Trophoblast cell (in vitro differentiated cells and primary cell): ENCODE measurements around the gene AJAP1.

Experiments used
- DNase-seq, 2 donors: peaks; one replicate each; pipeline ENCODE4 v3.0.0-alpha.2; 2016
- H2AFZ ChIP-seq: 2 replicates; pipeline ENCODE4 v1.6.1; 2013; ENCODE audit warnings: low read length, moderate library complexity, mild to moderate bottlenecking; ENCODE audit not compliant: insufficient read depth, poor library complexity
- H2AK5ac ChIP-seq: 2 replicates; pipeline ENCODE4 v1.6.1; 2013; ENCODE audit warnings: mild to moderate bottlenecking, low read length
- H2BK120ac ChIP-seq: 2 replicates; pipeline ENCODE4 v1.6.1; 2013; ENCODE audit warnings: low read length, mild to moderate bottlenecking, moderate library complexity; ENCODE audit not compliant: insufficient read depth, poor library complexity
- H2BK12ac ChIP-seq: 2 replicates; pipeline ENCODE4 v1.6.1; 2013; ENCODE audit warnings: mild to moderate bottlenecking, low read length, moderate library complexity
- H2BK5ac ChIP-seq: 2 replicates; pipeline ENCODE4 v1.6.1; 2013; ENCODE audit warnings: low read length, low read depth, moderate library complexity, mild to moderate bottlenecking; ENCODE audit not compliant: poor library complexity
- H3K14ac ChIP-seq: 2 replicates; pipeline ENCODE4 v1.6.1; 2013; ENCODE audit warnings: mild to moderate bottlenecking, low read length
- H3K18ac ChIP-seq: 2 replicates; pipeline ENCODE4 v1.6.1; 2013; ENCODE audit warnings: mild to moderate bottlenecking, low read length
- H3K23ac ChIP-seq: 2 replicates; pipeline ENCODE4 v1.6.1; 2013; ENCODE audit warnings: low read length
- H3K27ac ChIP-seq: 2 replicates; pipeline ENCODE4 v1.5.1; 2013; ENCODE audit warnings: low read depth, mild to moderate bottlenecking, inconsistent platforms, low read length, moderate library complexity
- H3K27me3 ChIP-seq: 2 replicates; pipeline ENCODE4 v1.6.1; 2013; ENCODE audit warnings: inconsistent platforms, mild to moderate bottlenecking, low read length, moderate library complexity; ENCODE audit not compliant: insufficient read depth
- H3K36me3 ChIP-seq, 2 experiments: 1 replicate in 1 of 2; 2 replicates in 1 of 2; pipeline ENCODE4 v1.6.1; 2013; ENCODE audit warnings: low read length in 2 of 2, mild to moderate bottlenecking in 2 of 2, moderate library complexity in 1 of 2; ENCODE audit not compliant: insufficient read depth in 2 of 2, control insufficient read depth in 1 of 2
- H3K4ac ChIP-seq: 2 replicates; pipeline ENCODE4 v1.6.1; 2013; ENCODE audit warnings: low read depth, mild to moderate bottlenecking, low read length, moderate library complexity
- H3K4me1 ChIP-seq, 2 experiments: 1 replicate in 1 of 2; 2 replicates in 1 of 2; pipeline ENCODE4 v1.6.1; 2013; ENCODE audit warnings: low read length in 2 of 2, mild to moderate bottlenecking in 2 of 2, moderate library complexity in 1 of 2; ENCODE audit not compliant: insufficient read depth in 2 of 2, control insufficient read depth in 1 of 2
- H3K4me2 ChIP-seq: 2 replicates; pipeline ENCODE4 v1.6.1; 2013; ENCODE audit warnings: inconsistent platforms, mild to moderate bottlenecking, low read length, moderate library complexity
- H3K4me3 ChIP-seq: 2 replicates; pipeline ENCODE4 v1.5.1; 2013; ENCODE audit warnings: mild to moderate bottlenecking, low read depth, low read length, inconsistent platforms
- H3K79me1 ChIP-seq: one replicate; pipeline ENCODE4 v1.6.1; 2013; ENCODE audit warnings: low read length
- H3K79me2 ChIP-seq: 2 replicates; pipeline ENCODE4 v1.6.1; 2013; ENCODE audit warnings: low read length, mild to moderate bottlenecking; ENCODE audit not compliant: control insufficient read depth, insufficient read depth, poor library complexity
- H3K9ac ChIP-seq: 2 replicates; pipeline ENCODE4 v1.6.1; 2013; ENCODE audit warnings: mild to moderate bottlenecking, low read length
- H3K9me3 ChIP-seq: 2 replicates; pipeline ENCODE4 v1.6.1; 2013; ENCODE audit warnings: low read depth, mild to moderate bottlenecking, control low read depth, inconsistent platforms, low read length; ENCODE audit not compliant: insufficient read depth
- H4K12ac ChIP-seq: 2 replicates; pipeline ENCODE4 v1.6.1; 2013; ENCODE audit warnings: low read depth, mild to moderate bottlenecking, low read length, moderate library complexity
- H4K8ac ChIP-seq: 2 replicates; pipeline ENCODE4 v1.6.1; 2013; ENCODE audit warnings: low read depth, mild to moderate bottlenecking, low read length, moderate library complexity
- H4K91ac ChIP-seq: one replicate; pipeline ENCODE4 v1.6.1; 2013; ENCODE audit warnings: low read depth, mild to moderate bottlenecking, low read length, moderate library complexity
- WGBS: extraction: QIAGEN DNeasy Blood & Tissue Kit; methylation state at CpG from one replicate; pipeline ENCODE4 v1.1.7; 2013; ENCODE audit warnings: missing lambda C conversion rate; ENCODE audit not compliant: insufficient read length, insufficient coverage; ENCODE audit errors: extremely low coverage; 5-methylcytosine and 5-hydroxymethylcytosine counted together

Gene AJAP1

GRCh38 chr1:4734219-4734618, 79.8 kb downstream of the AJAP1 start:
- Histone ChIP-seq H3K9me3 (no peaks in the 10 kb centered on the region), H2BK12ac (no peak overlapping the region), H3K4ac (no peak overlapping the region), H2AK5ac (no peak overlapping the region), H3K79me1 (no peaks in the 10 kb centered on the region), H3K4me1 (no peaks in the 10 kb centered on the region), H3K79me2 (no peaks in the 10 kb centered on the region), H3K4me3 (no peak overlapping the region), H3K27me3 (no peaks in the 10 kb centered on the region), H3K27ac (no peak overlapping the region), H3K36me3 (no peaks in the 10 kb centered on the region), H4K91ac (no peak overlapping the region), H4K12ac (no peak overlapping the region), H2BK120ac (no peak overlapping the region), H2AFZ (no peak overlapping the region), H3K18ac (no peak overlapping the region), H3K23ac (no peak overlapping the region), H4K8ac (no peak overlapping the region), H3K4me2 (no peak overlapping the region), H3K9ac (no peak overlapping the region), H2BK5ac (no peak overlapping the region), H3K14ac (no peak overlapping the region)
- WGBS: no CpG with 5 or more reads among the region's 6 CpGs
- DNase-seq: no peak

- no peak overlapping the region for H2BK120ac ChIP-seq
- H3K36me3 ChIP-seq: no peaks in the 10 kb centered on the region
- no peak overlapping the region for H3K27ac ChIP-seq
- no peak for DNase-seq
- no peaks in the 10 kb centered on the region for H3K4me1 ChIP-seq
- no peak overlapping the region for H3K4me2 ChIP-seq
- H3K23ac ChIP-seq: no peak overlapping the region
- H3K18ac ChIP-seq: no peak overlapping the region
- H3K9ac ChIP-seq: no peak overlapping the region
- H2AK5ac ChIP-seq: no peak overlapping the region
- no peaks in the 10 kb centered on the region for H3K79me1 ChIP-seq
- H2BK12ac ChIP-seq: no peak overlapping the region
- WGBS: no CpG with 5 or more reads among the region's 22 CpGs
- no peak overlapping the region for H2BK5ac ChIP-seq
- no peaks in the 10 kb centered on the region for H3K27me3 ChIP-seq
- no peaks in the 10 kb centered on the region for H3K9me3 ChIP-seq
- H4K8ac ChIP-seq: no peak overlapping the region
- no peak overlapping the region for H3K4ac ChIP-seq
- no peak overlapping the region for H3K4me3 ChIP-seq
- no peak overlapping the region for H3K14ac ChIP-seq
- no peak overlapping the region for H4K12ac ChIP-seq
- no peak overlapping the region for H2AFZ ChIP-seq
- no peaks in the 10 kb centered on the region for H3K79me2 ChIP-seq
- H4K91ac ChIP-seq: no peak overlapping the region
These were observed 80.4 kb downstream of the AJAP1 start for GRCh38 chr1:4734791-4735190.

- Histone ChIP-seq H3K4me2 (no peak overlapping the region), H3K79me2 (no peaks in the 10 kb centered on the region), H2AFZ (no peak overlapping the region), H3K23ac (no peak overlapping the region), H3K36me3 (no peaks in the 10 kb centered on the region), H3K9me3 (no peaks in the 10 kb centered on the region), H2BK12ac (no peak overlapping the region), H4K8ac (no peak overlapping the region), H3K27me3 (no peaks in the 10 kb centered on the region), H3K4me3 (no peak overlapping the region), H2BK120ac (no peak overlapping the region), H4K12ac (no peak overlapping the region), H3K18ac (no peak overlapping the region), H2BK5ac (no peak overlapping the region), H3K14ac (no peak overlapping the region), H3K9ac (no peak overlapping the region), H3K79me1 (no peaks in the 10 kb centered on the region), H3K4ac (no peak overlapping the region), H3K27ac (no peak overlapping the region), H2AK5ac (no peak overlapping the region), H3K4me1 (no peaks in the 10 kb centered on the region), H4K91ac (no peak overlapping the region)
- WGBS: no CpG with 5 or more reads among the region's 7 CpGs
- no peak for DNase-seq
These were observed 81.8 kb downstream of the AJAP1 start for GRCh38 chr1:4736254-4736653.

- Histone ChIP-seq H4K12ac (no peak overlapping the region), H3K36me3 (no peaks in the 10 kb centered on the region), H3K79me2 (no peaks in the 10 kb centered on the region), H3K14ac (no peak overlapping the region), H2BK5ac (no peak overlapping the region), H3K79me1 (no peaks in the 10 kb centered on the region), H2AK5ac (no peak overlapping the region), H3K4me1 (peaks cover 0 to 3% of the 10 kb centered on the region in 2 experiments), H3K4ac (no peak overlapping the region), H3K4me2 (no peak overlapping the region), H3K9me3 (peaks cover 3% of the 10 kb centered on the region), H4K8ac (no peak overlapping the region), H2BK12ac (no peak overlapping the region), H2BK120ac (no peak overlapping the region), H3K23ac (no peak overlapping the region), H3K27me3 (no peaks in the 10 kb centered on the region), H2AFZ (no peak overlapping the region), H4K91ac (no peak overlapping the region), H3K4me3 (no peak overlapping the region), H3K27ac (no peak overlapping the region), H3K9ac (no peak overlapping the region), H3K18ac (no peak overlapping the region)
- WGBS: no CpG with 5 or more reads among the region's 8 CpGs
- peak in 1 of 2 donors; percentile 4 for DNase-seq
These were observed 87.5 kb downstream of the AJAP1 start for GRCh38 chr1:4741876-4742423.
